Natural killer cell (primary cell): ENCODE data around the gene XCL2. TPM values are rescaled to one million over a fixed set of nuclear protein-coding genes. Genes with fewer than 3 reads are reported as not detected.

Experiments
- ATAC-seq, 3 donors: fragments of 150-1000 bp in 2 of 3; fragments of 200-7000 bp in 1 of 3; cut with Tn5 transposase; 1 replicate in 1 of 3; 2 replicates in 2 of 3; pipeline ENCODE4 v1.10.0; 2021; ENCODE audit warnings: mild to moderate bottlenecking in 2 of 3, moderate library complexity in 2 of 3
- DNase-seq, 2 donors: peaks; one replicate each; pipeline versions ENCODE4 v3.0.0 to v3.0.0-alpha.2; 2013 to 2021; ENCODE audit warnings: mixed read lengths in 1 of 2
- H3K27ac ChIP-seq: one replicate; pipeline ENCODE4 v1.5.1; 2013; ENCODE audit warnings: mild to moderate bottlenecking, low read length
- H3K27me3 ChIP-seq: one replicate; pipeline ENCODE4 v1.6.1; 2013; ENCODE audit warnings: low read length; ENCODE audit not compliant: control insufficient read depth, insufficient read depth
- H3K36me3 ChIP-seq: one replicate; pipeline ENCODE4 v1.6.1; 2013; ENCODE audit warnings: low read length; ENCODE audit not compliant: control insufficient read depth, insufficient read depth
- H3K4me1 ChIP-seq: one replicate; pipeline ENCODE4 v1.6.1; 2013; ENCODE audit warnings: low read length; ENCODE audit not compliant: control insufficient read depth, insufficient read depth
- H3K4me3 ChIP-seq: one replicate; pipeline ENCODE4 v1.5.1; 2013; ENCODE audit warnings: low read length
- H3K9me3 ChIP-seq: one replicate; pipeline ENCODE4 v1.6.1; 2013; ENCODE audit warnings: low read length; ENCODE audit not compliant: control insufficient read depth, insufficient read depth
- H3K27ac Mint-ChIP-seq, 2 donors: one replicate each; pipeline ENCODE4 v1.8.0; 2022; ENCODE audit warnings: mild to moderate bottlenecking in 2 of 2, mixed read lengths in 2 of 2, moderate library complexity in 1 of 2
- H3K27me3 Mint-ChIP-seq, 2 donors: one replicate each; pipeline ENCODE4 v1.8.0; 2022; ENCODE audit warnings: low read depth in 2 of 2, mixed read lengths in 2 of 2
- H3K36me3 Mint-ChIP-seq: one replicate; pipeline ENCODE4 v1.8.0; 2022; ENCODE audit warnings: mixed read lengths
- H3K4me1 Mint-ChIP-seq, 2 donors: one replicate each; pipeline ENCODE4 v1.8.0; 2022; ENCODE audit warnings: mixed read lengths in 2 of 2
- H3K4me3 Mint-ChIP-seq: one replicate; pipeline ENCODE4 v1.8.0; 2022; ENCODE audit warnings: mild to moderate bottlenecking, moderate library complexity, mixed read lengths
- H3K9me3 Mint-ChIP-seq, 2 donors: one replicate each; pipeline ENCODE4 v1.8.0; 2022; ENCODE audit warnings: mixed read lengths in 2 of 2
- CTCF ChIP-seq: fragments of 200-600 bp; IDR thresholded peaks from one replicate; pipeline ENCODE4 v1.8.0; 2022; ENCODE audit warnings: antibody characterized with exemption
- WGBS: methylation state at CpG from one replicate; pipeline ENCODE4 v1.1.7; 2013; ENCODE audit warnings: missing lambda C conversion rate; ENCODE audit not compliant: insufficient coverage; 5-methylcytosine and 5-hydroxymethylcytosine counted together
- intact Hi-C: fragments of 100-400 bp; cut with micrococcal nuclease; formaldehyde crosslinking; loops from one replicate; pipeline ENCODE4 v1.14.2; 2022
- total RNA-seq, 4 donors: library from RNA; stranded (reverse); fragments of 120-200 nt in 1 of 4; gene quantifications; one replicate each; pipeline versions ENCODE4 v1.2.3 to v1.2.4, GENCODE V29; 2013 to 2022

Gene XCL2
- total RNA-seq, 3 donors from 2014 or later (not counting 1 experiment from before 2014, with no cell fraction given), result 32.6 to 110 (median 92.9) TPM

- intact Hi-C loops, result no loop called here
- Mint-ChIP-seq H3K27ac (no peak overlapping the region), H3K27me3 (no peaks in the 10 kb centered on the region), H3K36me3 (no peaks in the 10 kb centered on the region), H3K9me3 (no peaks in the 10 kb centered on the region), H3K4me3 (no peak overlapping the region), H3K4me1 (peaks cover 23 to 27% of the 10 kb centered on the region in 2 donors)
- WGBS, result 92% methylated on average over 1 of the region's 1 CpG
- Histone ChIP-seq H3K9me3 (no peaks in the 10 kb centered on the region), H3K27me3 (no peaks in the 10 kb centered on the region), H3K4me3 (no peak overlapping the region), H3K27ac (no peak overlapping the region), H3K4me1 (no peaks in the 10 kb centered on the region), H3K36me3 (no peaks in the 10 kb centered on the region)
- no peak for TF ChIP-seq CTCF
- DNase-seq, result no peak
- no peak for ATAC-seq
Measured at GRCh38 chr1:168491527-168492164, 52.2 kb downstream of the XCL2 start.

Other genes with a start within 250 kb of the XCL2 start
- gene XCL1, start 32.6 kb upstream of the XCL2 start, total RNA-seq, result 10 to 100 TPM; 11.4 to 23.8 (median 16.1) TPM
- gene DPT, start 185.2 kb upstream of the XCL2 start, total RNA-seq, result not detected